Lower lobe of right lung (tissue), 2 donors: ENCODE data around the gene TBC1D14. TPM values are rescaled to one million over a fixed set of nuclear protein-coding genes. Genes with fewer than 3 reads are reported as not detected.

Experiments
- ATAC-seq, 2 donors: fragments of 200-7000 bp; cut with Tn5 transposase; one replicate each; pipeline ENCODE4 v1.9.1; 2020 to 2022; ENCODE audit warnings: mild to moderate bottlenecking in 2 of 2, moderate library complexity in 2 of 2
- DNase-seq: peaks from one replicate; pipeline ENCODE4 v3.0.0-alpha.2; 2020
- H3K27ac ChIP-seq: fragments of 200-600 bp; one replicate; pipeline ENCODE4 v1.8.0; 2022
- H3K27me3 ChIP-seq: fragments of 200-600 bp; one replicate; pipeline ENCODE4 v1.8.0; 2022; ENCODE audit warnings: low read depth
- H3K36me3 ChIP-seq: fragments of 200-600 bp; one replicate; pipeline ENCODE4 v1.8.0; 2022; ENCODE audit warnings: mild to moderate bottlenecking
- H3K4me1 ChIP-seq: fragments of 200-600 bp; one replicate; pipeline ENCODE4 v1.8.0; 2022
- H3K4me3 ChIP-seq: fragments of 200-600 bp; one replicate; pipeline ENCODE4 v1.8.0; 2022; ENCODE audit warnings: mild to moderate bottlenecking
- H3K9me3 ChIP-seq: fragments of 200-600 bp; one replicate; pipeline ENCODE4 v1.8.0; 2022
- CTCF ChIP-seq: fragments of 200-600 bp; IDR thresholded peaks from one replicate; pipeline ENCODE4 v1.8.0; 2022; ENCODE audit warnings: antibody characterized with exemption, mild to moderate bottlenecking
- intact Hi-C: fragments of 100-400 bp; cut with DNase I; formaldehyde crosslinking; loops from one replicate; pipeline ENCODE4 v1.11.0; 2022
- total RNA-seq: library from RNA; stranded (reverse); fragmentation: NEBNext Ultra II Directional; extraction: Animal tissue kit (Norgen Biotek cat#: 25700); gene quantifications from one replicate; pipeline ENCODE4 v1.2.1, GENCODE V29; 2021
- donor health status: DM: no; HTN: yes; CAD: no; lungs with severe emphysema.

The TBC1D14 gene
- total RNA-seq, 1 donor from 2014 or later: 60.7 TPM

- intact Hi-C loops: no loop called here
- TF ChIP-seq CTCF: no peak
- Histone ChIP-seq H3K36me3 (peaks cover 8% of the 10 kb centered on the region), H3K27ac (no peak overlapping the region), H3K9me3 (no peaks in the 10 kb centered on the region), H3K27me3 (no peaks in the 10 kb centered on the region), H3K4me1 (peaks cover 56% of the 10 kb centered on the region), H3K4me3 (peak overlapping the region; percentile 98)
- ATAC-seq (no peak), DNase-seq (no peak)
These were observed 136.6 kb downstream of the TBC1D14 start for GRCh38 chr4:7045961-7046921.

GRCh38 chr4:7046971-7047370, 137.3 kb downstream of the TBC1D14 start:
- no peak for TF ChIP-seq CTCF
- no peak overlapping the region for H3K4me3 ChIP-seq
- peaks cover 13% of the 10 kb centered on the region for H3K36me3 ChIP-seq
- DNase-seq (no peak), ATAC-seq (no peak)
- no peaks in the 10 kb centered on the region for H3K9me3 ChIP-seq
- no peak overlapping the region for H3K27ac ChIP-seq
- H3K4me1 ChIP-seq: peaks cover 53% of the 10 kb centered on the region
- H3K27me3 ChIP-seq: no peaks in the 10 kb centered on the region
- intact Hi-C loops: no loop called here

- H3K27ac ChIP-seq: no peak overlapping the region
- H3K27me3 ChIP-seq: no peaks in the 10 kb centered on the region
- H3K4me1 ChIP-seq: peaks cover 64% of the 10 kb centered on the region
- peaks cover 16% of the 10 kb centered on the region for H3K36me3 ChIP-seq
- H3K9me3 ChIP-seq: no peaks in the 10 kb centered on the region
- no peak overlapping the region for H3K4me3 ChIP-seq
- no peak for TF ChIP-seq CTCF
- ATAC-seq (no peak), DNase-seq (no peak)
- intact Hi-C loops: no loop called here
These were observed 139.0 kb downstream of the TBC1D14 start for GRCh38 chr4:7048642-7049041.

GRCh38 chr4:7049295-7049694, 139.7 kb downstream of the TBC1D14 start:
- no peaks in the 10 kb centered on the region for H3K9me3 ChIP-seq
- intact Hi-C loops: no loop called here
- H3K27ac ChIP-seq: no peak overlapping the region
- DNase-seq (no peak), ATAC-seq (no peak)
- H3K4me3 ChIP-seq: no peak overlapping the region
- TF ChIP-seq CTCF: no peak
- peaks cover 68% of the 10 kb centered on the region for H3K4me1 ChIP-seq
- peaks cover 23% of the 10 kb centered on the region for H3K36me3 ChIP-seq
- H3K27me3 ChIP-seq: no peaks in the 10 kb centered on the region

GRCh38 chr4:7049739-7050138, 140.1 kb downstream of the TBC1D14 start:
- H3K9me3 ChIP-seq: no peaks in the 10 kb centered on the region
- peaks cover 27% of the 10 kb centered on the region for H3K36me3 ChIP-seq
- no peak overlapping the region for H3K27ac ChIP-seq
- DNase-seq: no peak
- no peaks in the 10 kb centered on the region for H3K27me3 ChIP-seq
- no peak for TF ChIP-seq CTCF
- intact Hi-C loops: no loop called here
- H3K4me1 ChIP-seq: peaks cover 66% of the 10 kb centered on the region
- ATAC-seq: no peak
- no peak overlapping the region for H3K4me3 ChIP-seq
